Measurements from ENCODE around the gene EFEMP2. TPM values are rescaled to one million over a fixed set of nuclear protein-coding genes. Genes with fewer than 3 reads are reported as not detected.

Gene EFEMP2
- 370 TPM for polyA plus RNA-seq (2013, experiment 1 of 2; ENCODE audit: insufficient read length)
- 346 TPM for polyA plus RNA-seq (2013, experiment 2 of 2; ENCODE audit: insufficient read length)

DNA sequence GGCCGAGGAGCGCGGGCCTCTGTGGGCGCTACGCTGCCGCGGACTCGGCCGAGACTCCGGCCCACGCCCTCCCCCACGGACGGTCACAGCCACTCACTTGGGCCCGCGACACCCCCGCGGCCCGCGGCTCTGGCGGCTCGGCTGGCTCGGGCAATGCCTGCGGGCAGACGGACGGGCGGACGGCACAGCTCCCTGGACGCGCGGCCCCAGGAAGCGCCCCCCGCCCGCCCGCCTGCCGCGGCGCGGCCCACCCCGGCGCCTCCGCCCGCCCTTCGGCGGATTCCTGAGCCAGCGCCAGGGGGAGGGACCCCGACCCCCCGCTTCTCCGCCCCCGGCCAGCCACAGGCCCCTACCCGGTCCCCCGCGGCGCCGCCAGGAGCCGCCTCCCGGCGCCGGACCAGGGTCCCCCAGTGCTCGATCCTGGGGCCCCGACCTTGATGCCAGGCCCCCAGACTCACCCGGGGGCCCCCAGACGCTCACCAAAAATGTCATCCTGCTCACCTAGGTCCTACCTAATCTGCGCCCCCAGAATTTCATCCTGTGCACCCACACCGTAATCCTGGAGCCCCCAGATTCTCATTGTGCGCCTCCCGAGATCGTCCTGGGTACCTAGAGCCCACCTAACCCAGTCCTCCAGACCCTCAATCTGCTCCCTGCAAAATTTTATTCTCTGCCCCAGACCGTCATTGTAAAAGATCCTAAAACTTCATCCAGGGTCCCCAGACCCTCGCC, at the start of gene EFEMP2:
EFEMP2 (minus strand) TSS at position 215 of the 732 bp plus-strand sequence. CDS start 446 bp downstream, outside the sequence.
- peak; percentile 81 for DNase-seq

DNA sequence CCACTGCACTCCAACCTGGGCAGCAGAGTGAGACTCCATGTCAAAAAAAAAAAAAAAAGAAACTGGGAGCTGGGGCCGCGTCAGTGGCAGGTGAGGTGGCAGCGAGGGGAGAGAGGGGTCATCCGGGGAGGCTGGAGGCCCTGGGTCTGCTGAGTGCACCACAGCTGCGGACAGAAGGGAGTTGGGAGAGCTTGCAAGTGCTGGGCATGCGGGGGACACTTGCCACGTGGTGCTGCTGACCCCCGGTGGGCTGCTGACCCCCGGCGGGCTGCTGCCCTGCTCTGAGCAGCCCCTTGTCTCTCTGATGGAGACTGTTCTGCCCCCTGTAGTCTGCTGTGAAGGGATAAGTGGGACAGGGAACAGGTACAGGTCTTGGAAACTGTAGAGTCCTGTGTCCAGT, 49.3 kb upstream of the EFEMP2 start:
- no peak for DNase-seq

DNA sequence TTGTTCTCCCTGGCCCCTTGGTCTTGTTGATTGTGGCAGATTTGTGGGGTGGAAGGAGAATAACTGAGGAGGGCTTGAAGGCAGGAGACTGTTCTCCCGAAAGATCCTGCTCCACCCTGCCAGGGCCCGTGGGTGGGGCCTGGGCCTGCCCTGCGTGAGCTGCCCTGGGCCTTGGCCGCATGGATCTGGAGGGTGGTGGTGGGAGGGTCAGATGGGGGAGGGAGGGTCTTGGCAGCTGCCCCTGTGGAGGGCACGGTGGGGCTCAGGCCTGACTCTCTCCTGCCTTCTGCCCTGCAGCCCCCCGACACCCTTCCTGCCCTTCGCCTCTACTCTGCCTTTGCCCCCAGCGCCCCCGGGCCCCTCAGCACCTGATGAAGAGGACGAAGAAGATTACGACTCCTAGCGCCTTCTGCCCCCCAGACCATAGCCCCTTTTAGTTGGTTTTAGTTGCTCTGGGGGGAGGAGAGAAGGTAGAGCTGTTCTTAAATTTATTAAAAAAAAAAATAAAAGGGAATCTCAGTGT, 48.5 kb upstream of the EFEMP2 start:
- DNase-seq, result no peak

DNA sequence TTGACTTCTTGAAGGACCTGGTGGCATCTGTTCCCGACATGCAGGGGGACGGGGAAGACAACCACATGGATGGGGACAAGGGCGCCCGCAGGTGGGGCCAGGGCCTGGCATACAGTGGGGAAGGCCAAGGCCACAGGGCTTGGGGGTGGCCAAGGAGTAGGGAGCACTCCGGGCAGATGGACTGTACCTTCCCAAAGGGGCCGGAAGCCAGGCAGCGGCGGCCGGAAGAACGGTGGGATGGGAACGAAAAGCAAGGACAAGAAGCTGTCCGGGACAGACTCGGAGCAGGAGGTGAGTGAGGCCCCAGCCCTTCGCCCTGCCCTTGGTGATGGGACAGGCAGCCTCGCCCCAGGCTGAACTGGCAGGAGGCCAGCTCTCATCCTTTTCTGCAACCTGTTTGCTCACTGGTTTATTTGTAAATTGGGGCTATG, 47.8 kb upstream of the EFEMP2 start:
- no peak for DNase-seq

DNA sequence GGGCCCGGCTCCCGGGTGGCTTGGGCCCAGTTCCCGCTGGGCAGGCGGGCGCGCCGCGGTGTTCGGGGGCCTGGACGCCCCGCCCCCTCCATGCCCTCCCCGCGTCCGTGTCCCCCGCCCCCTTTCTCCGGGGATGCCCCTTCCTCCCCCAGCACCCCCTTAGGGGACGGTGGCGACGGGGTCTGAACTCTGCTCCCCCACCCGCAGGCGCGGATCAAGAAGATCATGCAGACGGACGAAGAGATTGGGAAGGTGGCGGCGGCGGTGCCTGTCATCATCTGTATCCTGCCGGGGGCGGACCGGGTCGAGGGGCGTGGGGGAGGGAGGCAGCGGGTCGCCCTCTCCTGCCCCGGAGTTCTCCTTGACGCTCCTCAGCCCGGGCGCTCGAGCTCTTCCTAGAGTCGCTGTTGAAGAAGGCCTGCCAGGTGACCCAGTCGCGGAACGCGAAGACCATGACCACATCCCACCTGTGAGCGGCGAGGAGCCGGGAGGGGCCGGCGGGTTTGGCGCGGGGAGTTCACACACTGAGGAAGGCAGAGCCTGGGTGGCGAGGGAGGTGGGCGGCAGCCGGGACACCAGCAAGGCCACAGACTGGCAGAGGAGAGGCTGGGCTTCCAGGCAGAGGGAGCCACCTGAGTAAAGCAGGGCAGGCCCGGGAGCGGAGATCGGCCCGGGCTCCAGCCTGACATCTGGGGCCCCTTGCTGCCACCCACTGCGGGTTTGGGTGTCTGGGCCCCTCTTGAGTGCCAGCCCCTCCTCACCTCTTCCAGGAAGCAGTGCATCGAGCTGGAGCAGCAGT, 47.2 kb upstream of the EFEMP2 start:
- DNase-seq, result no peak

DNA sequence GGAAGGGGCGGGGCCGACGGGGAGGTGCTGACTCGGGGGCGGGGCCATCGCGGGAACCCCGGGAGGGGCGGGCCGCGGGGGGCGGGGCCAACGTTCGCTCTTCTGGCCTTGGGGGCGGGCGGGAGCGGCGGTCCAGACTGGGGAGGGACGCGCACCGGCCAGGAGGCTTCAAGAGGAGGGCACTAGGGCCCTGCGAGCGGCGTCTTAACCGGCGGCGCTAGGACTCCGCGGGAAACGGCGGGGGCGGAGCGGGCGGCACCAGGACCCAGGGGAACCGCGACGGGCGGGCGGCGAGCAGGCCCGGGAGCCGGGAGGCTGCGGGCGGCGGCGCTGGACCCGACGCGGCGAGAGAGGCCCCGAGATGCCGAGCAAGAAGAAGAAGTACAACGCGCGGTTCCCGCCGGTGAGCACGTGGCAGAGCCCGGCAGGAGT, 46.6 kb upstream of the EFEMP2 start, which contains the start of gene DRAP1:
DRAP1 (plus strand) TSS at position 286 of the 432 bp plus-strand sequence; CDS start at position 362, 76 bp downstream.
- DNase-seq, result peak; percentile 99

DNA sequence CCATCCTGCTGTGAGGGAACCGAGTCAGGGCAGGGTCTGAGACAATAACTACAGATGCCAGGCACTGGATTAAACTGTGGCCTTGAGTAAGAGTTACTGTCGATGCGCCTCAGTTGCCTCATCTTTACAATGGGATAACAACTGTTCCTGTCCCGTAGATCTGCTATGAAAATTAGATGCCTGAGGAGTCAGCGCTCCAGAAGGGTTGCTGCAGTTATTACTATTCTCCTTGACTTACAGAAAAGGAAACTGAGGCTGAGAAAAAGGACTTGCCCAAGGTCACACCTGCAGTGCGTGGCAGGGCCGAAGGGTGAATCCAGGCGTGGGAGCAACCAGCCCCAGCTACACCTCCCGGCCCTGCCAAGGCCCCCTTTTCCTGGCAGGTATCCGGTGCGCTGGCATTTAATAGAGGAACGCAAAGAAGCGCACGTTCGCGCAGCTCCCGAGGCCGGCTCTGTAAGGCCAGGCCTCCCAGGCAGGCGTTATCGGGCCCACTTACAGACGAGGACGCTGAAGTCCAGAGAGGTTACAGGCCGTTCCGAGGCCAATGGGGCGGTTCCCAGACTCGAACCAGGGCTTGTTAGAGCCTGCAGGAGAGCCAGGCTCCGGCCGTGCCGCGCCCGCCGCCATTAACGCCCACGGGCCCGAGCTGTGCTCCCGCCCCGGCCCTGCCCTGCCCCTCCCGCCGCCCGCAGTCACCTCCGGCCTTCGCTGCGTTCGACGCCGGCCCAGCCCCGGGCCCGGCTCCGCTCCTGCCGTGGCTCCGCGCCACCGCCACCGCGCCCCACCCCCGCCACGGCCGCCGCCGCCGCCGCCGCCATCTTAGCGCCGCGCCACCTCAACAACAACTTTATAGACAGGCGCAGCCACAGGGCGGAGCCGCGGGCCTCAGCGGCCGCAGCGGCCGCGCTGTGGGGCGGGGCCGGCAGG, 45.9 kb upstream of the EFEMP2 start, which contains the start of gene C11orf68:
C11orf68 (minus strand) TSS at position 852 of the 930 bp plus-strand sequence; CDS start at position 821, 31 bp downstream.
- no peak for DNase-seq

DNA sequence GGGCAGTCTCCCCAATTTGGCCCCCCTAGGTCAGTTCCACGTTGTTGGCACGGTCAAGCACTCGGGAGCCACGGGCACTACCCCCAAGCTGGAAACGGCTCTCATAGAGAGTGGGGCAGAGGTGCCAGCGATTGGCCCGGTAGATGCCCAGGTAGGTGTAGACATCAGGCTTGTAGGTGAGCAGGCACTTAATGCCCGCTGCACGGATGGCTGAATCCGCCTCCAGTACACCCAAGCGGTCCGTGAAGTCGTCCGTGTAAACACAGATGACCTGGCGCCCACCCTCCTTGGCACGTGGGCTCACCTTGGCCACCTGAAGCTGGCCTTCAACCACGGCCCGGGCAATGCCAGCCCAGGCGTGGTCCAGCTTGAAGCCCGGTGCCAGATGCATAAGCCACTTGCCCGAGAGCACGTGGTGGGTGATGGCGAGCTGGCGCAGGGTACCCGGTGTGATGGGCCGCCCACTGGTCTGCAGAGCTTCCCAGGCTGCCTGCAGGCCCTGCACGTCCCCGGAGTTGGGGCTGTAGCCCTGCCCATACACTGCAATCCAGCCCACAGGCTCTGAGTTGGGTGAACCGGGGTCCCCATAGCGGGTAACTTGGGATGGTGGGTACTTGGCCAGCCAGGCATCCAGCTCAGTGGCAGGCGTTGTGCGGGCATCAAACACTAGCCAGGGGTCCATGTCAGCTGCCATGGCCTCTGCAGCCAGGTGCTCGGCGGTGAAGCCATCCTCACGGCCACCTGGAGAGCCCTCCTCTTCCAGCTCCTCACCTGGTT, 45.0 kb upstream of the EFEMP2 start:
- no peak for DNase-seq

DNA sequence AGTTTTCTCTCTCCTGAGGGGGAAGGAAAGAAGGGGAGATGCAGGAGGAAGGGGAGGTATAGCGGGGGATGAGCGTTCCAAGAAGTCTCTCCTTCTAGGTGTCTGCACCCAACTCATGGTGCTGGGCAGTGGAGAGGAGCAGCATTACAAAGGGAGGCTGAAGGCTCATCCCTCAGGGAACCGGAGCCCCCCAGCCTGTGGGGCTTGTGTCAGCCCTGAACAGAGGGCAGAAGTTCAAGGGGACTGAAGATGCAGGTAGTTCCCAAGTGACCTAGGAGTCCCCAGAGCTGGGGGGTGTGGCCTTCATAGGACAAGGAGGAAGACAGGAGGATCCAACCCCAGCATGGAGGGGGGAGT, 44.5 kb upstream of the EFEMP2 start:
- no peak for DNase-seq

DNA sequence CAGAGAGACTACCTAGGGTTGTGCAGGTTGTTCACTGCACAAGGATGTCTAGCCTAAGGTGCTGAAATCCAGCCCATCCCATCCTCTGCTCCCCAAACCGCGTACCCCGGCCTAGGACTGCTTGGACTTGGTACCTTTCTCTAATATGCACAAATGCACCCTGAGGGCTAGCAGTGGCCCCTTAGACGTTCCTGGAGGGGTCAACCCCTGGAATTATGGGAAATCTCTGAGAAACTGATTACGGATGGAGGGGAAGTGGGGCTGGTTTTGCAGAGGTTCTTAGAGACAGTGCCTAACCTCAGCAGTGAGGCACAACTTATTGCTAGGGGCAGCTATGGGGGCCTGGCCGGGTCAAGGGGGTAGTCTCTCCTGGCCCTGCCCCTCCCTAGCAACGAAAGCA, 43.8 kb upstream of the EFEMP2 start:
- no peak for DNase-seq

DNA sequence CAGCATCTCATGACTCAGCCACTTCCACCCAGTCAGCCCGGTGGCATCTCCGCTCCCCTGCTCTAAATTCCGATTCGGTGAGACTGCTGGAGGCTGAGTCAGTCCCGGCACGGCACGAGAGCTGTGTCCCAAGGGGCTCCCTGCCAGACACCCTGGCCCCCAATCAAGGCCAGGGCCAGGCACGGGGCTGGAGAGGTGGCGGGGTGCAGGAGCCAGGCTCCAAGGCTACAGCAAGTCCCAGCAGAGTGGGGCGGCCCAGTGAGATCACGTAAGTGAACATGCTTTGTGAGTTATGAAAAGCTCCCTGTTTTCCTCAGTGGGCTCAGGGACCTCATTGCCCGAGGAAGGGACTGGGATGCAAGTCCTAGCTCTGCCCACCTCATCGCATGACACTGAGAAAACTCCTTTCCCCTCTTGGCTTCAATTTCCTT, 43.2 kb upstream of the EFEMP2 start:
- DNase-seq, result peak; percentile 99

DNA sequence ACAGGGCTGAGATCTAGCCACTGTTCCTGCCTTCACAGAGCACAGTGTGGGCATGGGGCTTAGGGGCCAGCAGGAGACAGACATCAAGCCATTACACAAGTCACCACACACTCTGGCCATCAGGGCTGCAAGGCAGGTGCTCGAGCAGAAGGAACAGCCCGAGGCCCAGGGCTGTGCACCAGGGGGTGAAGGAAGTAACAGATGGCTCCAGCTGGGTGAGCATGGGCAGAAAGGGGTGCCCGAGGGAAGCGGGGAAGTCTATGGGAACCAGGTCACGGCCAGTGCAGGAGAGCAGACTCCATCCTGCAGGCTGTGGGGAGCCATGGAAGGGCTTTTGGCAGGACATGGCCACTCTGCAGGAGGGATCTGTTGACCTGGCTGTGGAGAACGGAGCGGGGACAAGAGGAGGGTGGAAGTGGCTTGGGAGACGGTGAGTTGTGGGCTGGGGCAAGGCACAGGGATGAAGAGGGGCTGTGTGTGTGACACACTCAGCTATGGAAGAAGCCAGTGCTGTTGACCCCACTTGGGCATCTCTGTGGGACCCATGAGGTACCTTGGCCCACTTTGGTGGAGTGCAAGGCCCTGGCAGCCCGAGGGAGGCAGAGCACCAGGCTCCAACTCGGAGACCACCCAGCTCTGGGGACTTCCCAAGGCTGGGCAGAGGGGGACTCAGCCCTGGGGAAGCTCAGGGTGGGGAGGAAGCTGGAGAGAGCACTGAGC, 42.7 kb upstream of the EFEMP2 start:
- no peak for DNase-seq

DNA sequence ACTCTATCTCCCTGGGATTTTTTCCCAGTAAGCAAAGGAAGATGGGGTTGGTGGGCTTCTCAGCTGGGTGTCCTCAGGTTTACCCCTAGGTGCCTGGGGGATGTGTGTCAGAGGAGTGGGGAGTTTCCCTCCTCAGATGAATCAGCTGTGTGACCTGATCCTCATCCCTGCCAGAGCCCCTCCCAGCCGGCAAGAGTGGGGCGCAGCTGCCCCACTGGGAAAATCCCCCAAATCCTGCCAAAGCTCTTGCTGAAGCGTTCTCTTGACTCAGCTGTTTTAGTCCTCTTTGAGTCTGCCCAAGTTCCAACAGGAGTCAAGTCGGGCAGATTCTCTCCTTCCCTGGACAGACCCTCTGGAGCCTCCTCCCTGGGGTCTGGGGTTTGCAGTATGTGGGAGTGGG, 40.2 kb upstream of the EFEMP2 start:
- DNase-seq, result no peak

DNA sequence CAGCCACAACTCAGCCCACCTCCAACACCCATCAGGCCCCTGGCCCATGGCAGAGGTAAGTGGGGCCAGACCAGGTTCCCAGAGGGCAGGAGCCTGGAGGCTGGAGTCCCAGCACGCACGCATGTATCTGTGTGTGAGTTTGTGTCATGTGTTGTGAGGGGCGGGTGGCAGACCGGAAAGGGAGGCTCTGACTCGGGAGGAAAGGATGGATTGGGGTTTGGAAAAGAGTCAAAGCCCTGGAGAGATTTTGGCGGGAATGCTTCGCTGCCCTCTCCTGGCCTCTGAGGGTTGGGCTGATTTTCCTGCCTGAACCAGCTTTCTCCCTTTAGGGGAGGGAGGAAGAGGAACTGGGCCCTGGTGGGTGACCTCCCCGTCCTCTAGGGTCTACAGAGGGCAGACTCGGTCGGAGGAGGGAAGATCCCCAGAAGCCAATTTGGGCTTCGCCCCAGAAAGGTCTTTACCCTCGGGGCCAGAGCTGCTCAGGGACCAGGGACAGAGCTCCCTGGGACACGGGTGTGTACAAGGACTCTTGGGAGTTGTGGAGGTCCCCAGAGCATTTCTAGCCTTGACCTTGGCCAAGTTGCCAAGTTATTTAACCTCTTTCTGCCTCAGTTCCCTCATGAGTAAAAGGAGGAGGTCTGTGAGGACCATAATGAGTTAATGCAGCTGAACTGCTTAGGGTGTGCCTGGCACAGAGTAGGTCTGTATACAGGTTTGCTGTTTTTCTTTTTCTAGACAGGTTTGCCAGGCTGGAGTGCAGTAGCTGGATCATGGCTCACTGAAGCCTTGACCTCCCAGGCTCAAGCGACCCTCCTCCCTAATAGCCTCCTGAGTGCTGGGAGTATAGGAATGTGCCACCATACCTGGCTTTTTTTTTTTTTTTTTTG, 39.3 kb upstream of the EFEMP2 start:
- DNase-seq, result peak; percentile 94

DNA sequence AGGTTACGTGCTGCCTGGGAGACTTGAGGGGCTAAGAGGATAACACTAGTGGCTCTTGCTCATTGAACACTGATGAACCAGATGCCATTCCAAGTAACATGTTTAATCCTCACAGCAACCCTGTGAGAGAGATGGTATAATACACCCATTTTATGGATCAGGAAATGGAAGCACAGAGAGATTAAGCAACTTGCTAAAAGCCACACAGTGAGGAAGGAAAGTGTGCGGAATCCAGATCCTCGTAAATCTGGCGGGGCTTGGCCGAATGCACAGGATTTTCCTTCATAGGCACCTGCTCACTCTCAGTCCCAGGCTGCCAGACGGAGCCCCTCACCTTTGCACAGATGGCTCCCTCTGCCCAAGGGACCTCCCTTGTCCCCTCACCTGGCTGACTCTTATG, 35.3 kb upstream of the EFEMP2 start:
- DNase-seq, result no peak

DNA sequence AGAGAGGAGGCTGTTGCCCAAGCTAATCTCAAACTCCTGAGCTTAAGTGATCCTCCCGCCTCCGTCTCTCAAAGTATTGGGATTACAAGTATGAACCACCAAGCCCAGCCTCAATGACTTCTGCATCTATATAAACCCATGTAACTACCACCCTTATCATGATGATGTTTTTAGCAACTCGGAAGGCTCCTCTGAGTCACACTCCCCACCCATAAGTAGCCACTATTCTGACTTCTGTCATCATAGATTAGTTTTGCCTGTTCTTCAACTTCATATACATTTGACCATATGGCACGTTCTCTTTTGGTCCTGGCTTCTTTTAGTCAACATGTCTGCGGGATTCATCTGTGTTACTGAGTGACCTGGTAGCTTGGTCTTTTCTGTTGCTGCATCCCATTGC, 34.0 kb upstream of the EFEMP2 start:
- no peak for DNase-seq

DNA sequence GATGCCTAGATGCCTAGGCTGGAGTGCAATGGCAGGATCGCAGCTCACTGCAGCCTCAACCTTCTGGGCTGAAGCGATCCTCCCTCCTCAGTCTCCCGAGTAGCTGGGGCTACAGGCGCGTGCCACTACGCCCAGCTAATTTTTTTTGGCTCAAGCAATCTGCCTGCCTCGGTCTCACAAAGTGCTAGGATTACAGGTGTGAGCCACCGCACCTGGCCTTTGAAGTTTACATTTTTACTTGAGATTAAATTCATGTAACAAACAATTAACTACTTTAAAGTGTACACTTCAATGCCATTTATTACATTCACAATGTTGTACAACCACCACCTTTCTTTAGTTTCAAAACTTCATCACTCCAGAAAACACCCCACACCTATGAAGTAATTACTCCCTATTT, 31.1 kb upstream of the EFEMP2 start:
- no peak for DNase-seq

DNA sequence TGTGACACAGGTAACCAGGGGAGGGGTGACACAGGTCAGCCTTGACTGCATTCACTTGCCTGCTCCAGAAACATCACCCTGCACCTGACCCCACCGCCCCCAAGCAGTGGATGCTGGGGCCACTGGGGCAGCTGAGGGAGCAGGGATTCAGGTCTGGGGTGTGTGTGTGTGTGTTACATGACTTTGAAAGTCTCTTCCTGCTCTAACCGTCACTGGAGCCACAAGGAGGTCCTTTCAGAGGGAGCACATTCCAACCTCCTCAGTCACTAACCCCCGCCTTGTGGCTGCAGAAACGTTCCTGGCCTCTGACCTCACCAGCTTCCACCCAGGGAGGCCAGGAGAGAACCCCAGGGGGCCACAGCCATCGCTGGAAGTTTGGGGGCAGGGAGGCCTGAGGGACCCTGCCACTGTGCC, 30.5 kb upstream of the EFEMP2 start:
- DNase-seq, result peak; percentile 96

DNA sequence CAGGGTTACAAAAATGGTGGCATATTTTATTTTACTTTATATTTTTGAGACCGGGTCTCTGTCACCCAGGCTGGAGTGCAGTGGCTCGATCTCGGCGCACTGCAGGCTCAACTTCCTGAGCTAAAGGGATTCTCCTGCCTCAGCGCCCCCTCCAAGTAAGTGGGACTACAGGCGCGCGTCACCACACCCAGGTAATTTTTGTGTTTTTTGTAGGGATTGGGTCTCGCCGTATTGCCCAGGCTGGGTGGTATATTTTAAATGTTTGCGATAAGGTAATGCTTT, 28.2 kb upstream of the EFEMP2 start:
- DNase-seq, result no peak

Data from fibroblast of skin of scalp (primary cell).